Panc1 (cell line): ENCODE measurements around the gene VASH2.

Experiments used
- POLR2AphosphoS5 ChIP-seq: IDR thresholded peaks from 2 replicates; pipeline ENCODE4 v1.6.1; 2012; ENCODE audit warnings: mild to moderate bottlenecking, low read depth, low read length, moderate library complexity
- TF ChIP-seq, protein P1 (sequence below): fragments of 450-650 bp; IDR thresholded peaks from 2 replicates; pipeline ENCODE4 v1.5.1; 2017; ENCODE audit warnings: mild to moderate bottlenecking
- TF ChIP-seq, protein P2 (sequence below), 2 experiments: IDR thresholded peaks; 2 replicates each; pipeline ENCODE4 v1.6.1; 2011 to 2012; ENCODE audit warnings: low read depth in 2 of 2, control low read depth in 1 of 2, low read length in 1 of 2, mild to moderate bottlenecking in 1 of 2, moderate library complexity in 1 of 2; ENCODE audit not compliant: insufficient read depth in 1 of 2

GRCh38 chr1:212973899-212974298 is 23.6 kb downstream of the VASH2 start:
- no peak for TF ChIP-seq POLR2AphosphoS5
- TF ChIP-seq, protein P1, sequence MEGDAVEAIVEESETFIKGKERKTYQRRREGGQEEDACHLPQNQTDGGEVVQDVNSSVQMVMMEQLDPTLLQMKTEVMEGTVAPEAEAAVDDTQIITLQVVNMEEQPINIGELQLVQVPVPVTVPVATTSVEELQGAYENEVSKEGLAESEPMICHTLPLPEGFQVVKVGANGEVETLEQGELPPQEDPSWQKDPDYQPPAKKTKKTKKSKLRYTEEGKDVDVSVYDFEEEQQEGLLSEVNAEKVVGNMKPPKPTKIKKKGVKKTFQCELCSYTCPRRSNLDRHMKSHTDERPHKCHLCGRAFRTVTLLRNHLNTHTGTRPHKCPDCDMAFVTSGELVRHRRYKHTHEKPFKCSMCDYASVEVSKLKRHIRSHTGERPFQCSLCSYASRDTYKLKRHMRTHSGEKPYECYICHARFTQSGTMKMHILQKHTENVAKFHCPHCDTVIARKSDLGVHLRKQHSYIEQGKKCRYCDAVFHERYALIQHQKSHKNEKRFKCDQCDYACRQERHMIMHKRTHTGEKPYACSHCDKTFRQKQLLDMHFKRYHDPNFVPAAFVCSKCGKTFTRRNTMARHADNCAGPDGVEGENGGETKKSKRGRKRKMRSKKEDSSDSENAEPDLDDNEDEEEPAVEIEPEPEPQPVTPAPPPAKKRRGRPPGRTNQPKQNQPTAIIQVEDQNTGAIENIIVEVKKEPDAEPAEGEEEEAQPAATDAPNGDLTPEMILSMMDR = no peak
- TF ChIP-seq, protein P2, sequence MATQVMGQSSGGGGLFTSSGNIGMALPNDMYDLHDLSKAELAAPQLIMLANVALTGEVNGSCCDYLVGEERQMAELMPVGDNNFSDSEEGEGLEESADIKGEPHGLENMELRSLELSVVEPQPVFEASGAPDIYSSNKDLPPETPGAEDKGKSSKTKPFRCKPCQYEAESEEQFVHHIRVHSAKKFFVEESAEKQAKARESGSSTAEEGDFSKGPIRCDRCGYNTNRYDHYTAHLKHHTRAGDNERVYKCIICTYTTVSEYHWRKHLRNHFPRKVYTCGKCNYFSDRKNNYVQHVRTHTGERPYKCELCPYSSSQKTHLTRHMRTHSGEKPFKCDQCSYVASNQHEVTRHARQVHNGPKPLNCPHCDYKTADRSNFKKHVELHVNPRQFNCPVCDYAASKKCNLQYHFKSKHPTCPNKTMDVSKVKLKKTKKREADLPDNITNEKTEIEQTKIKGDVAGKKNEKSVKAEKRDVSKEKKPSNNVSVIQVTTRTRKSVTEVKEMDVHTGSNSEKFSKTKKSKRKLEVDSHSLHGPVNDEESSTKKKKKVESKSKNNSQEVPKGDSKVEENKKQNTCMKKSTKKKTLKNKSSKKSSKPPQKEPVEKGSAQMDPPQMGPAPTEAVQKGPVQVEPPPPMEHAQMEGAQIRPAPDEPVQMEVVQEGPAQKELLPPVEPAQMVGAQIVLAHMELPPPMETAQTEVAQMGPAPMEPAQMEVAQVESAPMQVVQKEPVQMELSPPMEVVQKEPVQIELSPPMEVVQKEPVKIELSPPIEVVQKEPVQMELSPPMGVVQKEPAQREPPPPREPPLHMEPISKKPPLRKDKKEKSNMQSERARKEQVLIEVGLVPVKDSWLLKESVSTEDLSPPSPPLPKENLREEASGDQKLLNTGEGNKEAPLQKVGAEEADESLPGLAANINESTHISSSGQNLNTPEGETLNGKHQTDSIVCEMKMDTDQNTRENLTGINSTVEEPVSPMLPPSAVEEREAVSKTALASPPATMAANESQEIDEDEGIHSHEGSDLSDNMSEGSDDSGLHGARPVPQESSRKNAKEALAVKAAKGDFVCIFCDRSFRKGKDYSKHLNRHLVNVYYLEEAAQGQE (IDR thresholded peaks at IDR 0.05; ENCODE audit: insufficient read depth in 1 of 2, low read depth in 2 of 2, low read length in 1 of 2) = no peak
